ENCODE data around the gene ASXL3.

The ASXL3 gene

GRCh38 chr18:33573193-33573592 is 4.8 kb upstream of the ASXL3 start (continued):
- TF ChIP-seq CSRNP3 (CRISPR knock-in tag; IDR thresholded peaks at IDR 0.05) (no peak), CREB5 (CRISPR knock-in tag; IDR thresholded peaks at IDR 0.05; ENCODE audit: low read depth) (no peak)

- ATAC-seq, result no peak
- TF ChIP-seq ZNF8 (CRISPR knock-in tag; IDR thresholded peaks at IDR 0.05) (no peak), TSHZ2 (CRISPR knock-in tag; IDR thresholded peaks at IDR 0.05) (no peak), ISL1 (CRISPR knock-in tag; IDR thresholded peaks at IDR 0.05) (no peak), PPARA (CRISPR knock-in tag; IDR thresholded peaks at IDR 0.05; ENCODE audit: borderline replicate concordance) (no peak), ARNTL (CRISPR knock-in tag; IDR thresholded peaks at IDR 0.05; ENCODE audit: borderline replicate concordance, low read depth) (no peak), GLIS3 (CRISPR knock-in tag; IDR thresholded peaks at IDR 0.05) (no peak), ZFP30 (CRISPR knock-in tag; IDR thresholded peaks at IDR 0.05) (no peak), ESRRG (CRISPR knock-in tag; IDR thresholded peaks at IDR 0.05) (no peak), RARB (CRISPR knock-in tag; IDR thresholded peaks at IDR 0.05) (no peak), SNAI2 (CRISPR knock-in tag; IDR thresholded peaks at IDR 0.05) (no peak), ZNF565 (CRISPR knock-in tag; conservative IDR thresholded peaks at IDR 0.05; ENCODE audit: low read depth) (no peak), CREB5 (CRISPR knock-in tag; IDR thresholded peaks at IDR 0.05; ENCODE audit: low read depth) (no peak), CSDC2 (CRISPR knock-in tag; IDR thresholded peaks at IDR 0.05) (no peak), POU6F1 (CRISPR knock-in tag; IDR thresholded peaks at IDR 0.05; ENCODE audit: borderline replicate concordance, low read depth) (no peak), TCF4 (CRISPR knock-in tag; IDR thresholded peaks at IDR 0.05; ENCODE audit: borderline replicate concordance) (no peak), TOX (CRISPR knock-in tag; IDR thresholded peaks at IDR 0.05; ENCODE audit: borderline replicate concordance) (no peak), CSRNP3 (CRISPR knock-in tag; IDR thresholded peaks at IDR 0.05) (no peak), ZFP3 (CRISPR knock-in tag; IDR thresholded peaks at IDR 0.05) (no peak), ZNF70 (CRISPR knock-in tag; IDR thresholded peaks at IDR 0.05) (no peak)
These were observed 2.6 kb upstream of the ASXL3 start for GRCh38 chr18:33575451-33575850.

- no peak for ATAC-seq
These were observed 896 bp upstream of the ASXL3 start for GRCh38 chr18:33576999-33577646.

More at GRCh38 chr18:33576999-33577646, 896 bp upstream of the ASXL3 start:
- TF ChIP-seq ESRRG (CRISPR knock-in tag; IDR thresholded peaks at IDR 0.05) (no peak), TSHZ2 (CRISPR knock-in tag; IDR thresholded peaks at IDR 0.05) (no peak), PPARA (CRISPR knock-in tag; IDR thresholded peaks at IDR 0.05; ENCODE audit: borderline replicate concordance) (no peak), GLIS3 (CRISPR knock-in tag; IDR thresholded peaks at IDR 0.05) (no peak), SNAI2 (CRISPR knock-in tag; IDR thresholded peaks at IDR 0.05) (no peak)
